GM19468 (cell line): Measurements from ENCODE around the gene CDH11.

Source experiments
- ATAC-seq: cut with Tn5 transposase; IDR thresholded peaks from one replicate; pipeline ENCODE4 v1.9.1; 2021; ENCODE audit warnings: mild to moderate bottlenecking, moderate library complexity, moderate number of reproducible peaks; ENCODE audit not compliant: unreplicated experiment; ENCODE audit errors: extremely low read depth

CDH11 gene

DNA sequence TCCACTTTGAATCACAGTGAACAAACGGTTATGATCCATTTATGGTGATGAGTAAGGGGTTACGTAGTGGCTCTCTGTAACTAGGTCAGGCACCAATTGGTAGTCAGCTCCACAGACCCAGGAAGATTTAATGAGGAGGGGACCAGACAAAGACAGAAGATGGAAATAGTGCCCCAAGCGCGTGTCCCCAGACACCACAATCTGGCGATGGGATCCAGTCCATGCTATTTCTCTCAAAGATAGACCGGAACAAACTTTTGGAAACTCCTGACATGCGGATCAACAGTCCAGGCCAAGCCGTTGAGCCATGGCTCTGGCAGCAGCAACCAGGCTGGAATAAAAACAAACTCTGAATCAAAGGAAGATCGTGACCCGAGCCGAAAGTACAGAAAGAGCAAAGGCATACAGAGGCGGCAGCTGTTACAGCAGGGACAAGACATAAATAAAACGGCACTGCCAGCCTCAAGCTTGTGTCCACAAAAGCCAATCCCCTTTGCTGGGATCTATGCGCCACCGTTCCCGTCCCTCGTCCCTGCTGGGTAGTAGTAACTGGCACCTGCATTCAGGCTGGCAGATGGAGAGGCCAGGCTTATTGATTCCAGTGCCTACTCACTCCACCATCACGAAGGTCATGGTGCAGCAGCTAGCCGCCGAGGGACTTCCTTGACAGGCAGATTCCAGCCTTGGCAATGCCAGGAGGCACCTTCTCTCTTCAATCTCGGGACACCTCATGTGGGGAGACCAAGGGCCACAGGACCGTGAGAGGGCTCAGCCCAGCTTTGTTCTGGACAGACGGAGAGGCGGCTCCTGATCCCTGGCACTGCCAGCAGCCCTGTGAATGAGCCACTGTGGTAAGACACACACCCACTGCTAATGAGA lies 50.2 kb downstream of the CDH11 start:
- ATAC-seq = no peak

DNA sequence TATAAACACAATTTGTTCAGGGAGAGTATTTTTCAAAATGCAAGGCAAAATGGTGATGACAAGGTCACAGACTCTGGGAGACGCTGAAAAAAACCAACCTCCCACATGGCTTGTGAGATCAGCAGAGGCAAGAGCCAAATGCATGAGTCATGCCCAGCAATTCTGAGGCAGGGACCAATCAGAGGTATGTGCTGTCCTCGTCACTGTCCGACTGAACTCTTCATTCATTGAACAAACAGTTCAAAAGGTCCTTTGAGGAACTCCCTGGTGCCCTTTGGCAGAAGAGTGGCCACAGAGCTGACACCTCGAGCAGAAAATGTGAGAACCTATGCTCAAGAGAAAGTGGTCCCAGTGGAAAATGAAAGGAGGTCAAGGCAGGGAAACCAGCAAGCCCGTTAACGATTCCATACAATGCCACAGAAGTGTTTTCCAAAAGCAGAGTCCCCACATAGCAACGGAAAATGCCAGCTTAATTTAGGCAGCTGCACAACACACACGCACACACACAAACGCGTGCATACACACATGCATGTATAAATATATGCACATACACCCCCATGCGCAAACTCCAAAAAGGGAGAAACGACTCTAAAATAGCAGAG lies 50.9 kb downstream of the CDH11 start:
- ATAC-seq = no peak

DNA sequence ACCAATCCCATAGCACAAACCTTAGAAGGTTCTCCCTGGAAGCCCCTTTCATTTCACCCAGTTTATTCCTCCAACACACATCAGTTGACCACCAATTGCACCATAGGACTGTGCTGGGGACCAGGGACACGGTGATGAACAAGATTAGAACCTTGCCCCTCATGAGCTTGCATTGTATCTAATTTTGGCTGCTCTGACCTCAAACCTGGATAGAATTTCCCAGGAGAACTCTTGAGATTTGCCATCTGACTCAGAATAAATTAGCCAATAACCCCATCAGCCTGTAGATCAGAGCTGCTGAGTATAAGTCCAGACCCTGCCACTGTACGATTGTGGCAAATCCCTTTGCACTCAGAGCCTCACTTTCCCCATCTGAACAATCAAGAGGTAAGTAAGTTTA lies 52.1 kb downstream of the CDH11 start:
- ATAC-seq = no peak

DNA sequence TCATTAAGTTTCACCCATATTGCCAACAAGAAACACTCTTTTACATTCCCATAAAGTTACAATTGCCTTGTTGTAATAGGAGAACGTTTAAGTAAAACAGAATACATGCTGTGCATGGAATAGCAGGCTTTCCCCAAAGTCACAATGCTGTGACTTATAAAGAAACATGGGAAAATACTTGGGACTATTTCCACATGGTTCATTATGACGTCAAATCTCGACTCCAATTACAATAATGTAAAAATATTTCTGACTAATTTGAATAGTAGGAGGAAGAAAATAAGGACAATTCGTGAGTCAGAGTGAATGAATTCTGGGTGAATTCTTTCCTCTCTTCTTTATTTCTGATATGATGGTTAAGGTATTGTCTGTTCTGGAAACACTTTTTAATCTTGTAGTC lies 52.8 kb downstream of the CDH11 start:
- ATAC-seq = no peak

DNA sequence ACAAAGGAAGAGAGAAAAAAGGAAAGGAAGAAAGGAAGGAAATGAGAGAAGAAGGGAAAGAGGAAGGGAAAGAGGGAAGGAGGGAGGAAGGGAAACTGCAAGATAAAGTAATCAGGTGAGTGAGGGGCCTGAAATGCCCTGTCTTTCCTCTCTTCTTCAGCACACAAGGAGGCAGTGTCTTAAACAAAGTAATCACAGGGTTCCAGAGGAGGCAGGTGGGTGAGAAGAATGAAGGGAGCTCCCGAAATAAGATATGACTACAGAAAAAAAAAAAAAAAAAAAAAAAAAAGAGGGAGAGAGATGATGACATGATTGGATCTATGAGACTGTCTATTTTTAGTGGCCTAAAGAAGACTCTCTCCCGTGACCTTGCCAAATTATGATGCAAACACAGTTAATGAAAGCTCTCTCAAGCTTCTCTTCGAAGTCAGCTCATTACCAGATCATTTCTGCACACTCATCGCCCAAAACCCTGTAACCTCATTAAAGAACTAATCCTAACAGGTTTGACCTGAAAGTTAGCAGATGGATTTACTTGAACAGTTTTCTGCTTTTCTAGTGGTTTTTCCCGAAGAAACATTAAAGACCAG lies 53.6 kb downstream of the CDH11 start:
- no peak for ATAC-seq

DNA sequence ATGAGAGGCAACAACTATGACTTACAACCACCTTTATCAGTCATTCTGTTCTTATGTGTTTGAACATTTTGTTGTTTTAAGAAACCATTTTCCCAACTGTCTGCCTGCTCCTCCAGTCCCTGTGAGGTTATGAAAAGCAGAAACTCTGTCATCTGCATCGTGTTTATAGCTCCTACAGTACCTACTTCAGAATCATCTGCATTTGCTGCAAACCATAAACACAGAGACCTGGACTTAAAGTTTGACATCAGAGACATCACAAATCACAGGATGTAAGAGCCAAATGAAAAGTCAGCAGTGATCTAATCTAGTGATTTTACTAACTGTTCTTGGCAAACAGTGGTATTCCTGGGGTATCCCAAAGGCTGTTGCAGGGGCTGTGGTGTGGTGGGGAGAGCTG lies 55.2 kb downstream of the CDH11 start:
- no peak for ATAC-seq

DNA sequence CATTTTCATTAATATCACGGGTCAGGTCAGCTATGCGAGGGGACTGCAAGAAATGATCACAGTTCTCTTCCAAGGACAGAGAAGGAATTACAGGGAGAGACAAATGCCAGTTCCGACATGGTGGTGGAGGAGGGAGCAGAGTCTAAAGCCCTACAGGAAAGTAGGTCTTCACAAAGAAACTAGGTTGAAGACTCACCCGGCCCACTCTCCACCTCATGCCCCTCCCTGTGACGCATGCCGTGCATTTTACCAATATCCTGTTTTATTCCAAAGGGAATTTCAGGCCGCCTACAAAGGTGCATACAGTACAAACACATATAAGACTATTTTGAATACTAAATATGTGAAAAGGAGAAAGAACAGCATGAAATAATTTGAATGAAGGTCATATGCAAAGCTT lies 56.8 kb downstream of the CDH11 start:
- ATAC-seq = no peak

DNA sequence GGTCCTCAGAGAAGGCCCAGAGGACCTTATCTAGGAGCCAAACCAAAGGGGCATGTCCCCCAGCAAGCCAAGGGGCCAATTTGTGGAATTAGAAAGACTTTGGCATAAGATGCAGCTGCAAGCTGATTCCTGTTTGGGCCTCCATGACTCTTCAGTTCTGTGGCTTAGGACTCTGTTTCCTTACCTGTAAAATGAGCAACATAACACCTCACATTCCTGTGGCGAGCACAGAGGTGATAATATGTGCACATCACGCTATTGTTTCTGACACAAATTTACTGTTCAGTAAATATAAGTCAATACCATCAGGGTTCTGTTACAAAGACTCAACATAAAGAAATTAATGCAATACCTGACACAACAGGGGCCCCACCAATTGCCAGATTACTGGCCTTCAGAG lies 57.7 kb downstream of the CDH11 start:
- ATAC-seq = no peak

DNA sequence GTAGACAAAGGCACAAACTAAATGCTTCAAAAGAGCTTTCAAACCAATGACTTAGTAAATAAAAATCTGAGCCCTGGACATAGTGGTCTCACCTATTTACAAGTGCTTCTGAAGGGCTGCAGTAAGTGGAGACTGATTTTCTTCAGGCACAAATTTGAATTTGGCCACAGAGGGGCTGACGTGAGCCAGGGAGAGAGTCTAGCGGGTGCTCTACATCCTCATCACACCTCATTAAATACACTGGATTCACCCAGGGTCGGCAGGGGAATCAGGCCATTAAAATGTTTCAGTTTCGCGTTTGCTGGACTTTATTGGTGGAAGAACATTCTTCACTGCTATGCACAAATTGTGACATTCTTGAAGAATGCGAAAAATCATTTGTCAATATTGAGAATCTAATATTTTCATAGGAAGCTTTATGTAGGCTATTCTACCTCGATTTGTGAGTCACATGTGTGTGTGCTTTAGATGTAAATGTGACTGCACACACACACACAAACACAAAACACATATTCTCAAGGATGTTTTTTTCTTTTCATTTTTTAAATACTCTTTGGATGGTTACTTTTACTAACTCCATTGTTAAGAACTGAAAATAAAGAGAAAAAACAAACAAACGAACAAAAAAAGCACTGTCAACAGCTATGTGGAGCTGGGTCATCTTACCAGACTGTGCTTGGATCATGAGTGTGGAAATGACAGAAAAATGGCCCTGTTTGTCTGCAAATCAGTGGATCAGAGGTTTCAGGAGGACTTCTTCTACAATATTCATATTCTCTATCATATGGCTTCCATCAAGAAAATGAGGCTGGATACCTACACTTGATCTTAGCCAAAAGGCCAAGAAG lies 58.9 kb downstream of the CDH11 start:
- ATAC-seq = no peak

DNA sequence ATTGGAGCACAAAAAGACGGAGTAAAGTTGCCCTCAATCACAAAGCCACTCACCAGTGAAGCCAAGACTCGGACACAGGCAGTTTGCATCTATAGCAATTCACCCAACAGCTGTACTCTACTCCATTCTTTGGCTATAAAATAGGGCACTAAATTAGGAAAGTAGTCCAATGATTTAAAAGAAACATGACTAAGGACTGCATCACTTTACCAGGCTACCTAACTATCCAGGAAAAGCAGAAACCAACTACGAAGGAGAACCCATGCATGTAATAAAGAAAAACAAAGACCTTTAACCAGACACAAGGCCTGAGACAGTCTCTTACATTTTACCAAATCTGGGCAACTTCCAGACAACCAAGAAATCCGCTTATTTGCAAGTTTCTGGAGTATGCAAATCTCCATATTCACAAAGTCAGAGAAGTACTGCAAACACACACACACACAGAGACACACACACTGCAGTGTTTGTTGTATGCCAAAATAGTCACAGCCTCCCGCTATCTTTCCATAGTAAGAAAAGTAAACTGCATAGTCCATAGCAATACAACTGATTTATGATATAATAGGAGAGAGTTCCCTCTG lies 59.8 kb downstream of the CDH11 start:
- no peak for ATAC-seq

DNA sequence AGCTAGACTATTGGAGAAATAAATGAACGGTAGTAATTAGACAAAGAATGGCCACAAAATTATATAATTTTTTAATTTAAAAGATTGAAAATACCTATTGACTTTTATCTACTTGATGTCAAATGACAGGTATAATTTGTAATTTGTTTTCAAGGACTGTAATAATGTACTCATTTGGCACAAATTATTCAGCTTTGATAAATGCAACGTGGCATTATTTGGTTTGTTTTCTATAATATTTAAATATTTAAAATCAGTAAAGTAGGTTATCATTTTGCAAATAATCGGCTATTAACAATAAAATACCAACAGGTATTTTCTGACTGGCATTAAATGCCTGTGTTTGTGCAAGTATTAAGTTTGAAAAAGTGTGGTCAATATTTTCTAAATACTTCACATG lies 60.6 kb downstream of the CDH11 start:
- ATAC-seq = no peak

DNA sequence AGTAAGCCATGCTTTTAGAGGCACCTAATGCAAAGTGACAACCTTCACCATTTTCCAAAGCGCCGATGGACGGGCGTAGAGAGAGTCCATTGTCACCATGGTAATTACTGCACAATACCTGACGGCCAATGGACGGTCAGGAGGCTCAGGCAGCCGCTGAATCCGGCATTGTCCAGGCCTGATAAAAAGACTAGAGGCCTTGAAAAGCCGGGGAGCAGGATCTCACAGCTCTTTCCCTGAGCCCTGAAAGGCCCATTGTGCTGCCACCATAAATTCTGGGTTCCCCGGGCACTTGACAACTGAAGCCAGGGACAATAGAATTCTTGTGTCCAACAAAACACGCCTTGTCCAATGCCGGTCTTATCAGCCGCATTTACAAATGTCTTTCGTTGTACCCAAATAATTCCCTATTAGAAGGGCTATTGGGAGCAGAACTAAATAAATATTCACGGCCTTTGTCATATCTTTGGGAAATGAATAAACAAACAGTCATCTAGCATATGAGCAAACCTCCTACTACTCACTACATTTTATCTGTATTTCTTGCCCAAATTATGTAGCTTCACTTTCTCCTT lies 62.4 kb downstream of the CDH11 start:
- no peak for ATAC-seq

DNA sequence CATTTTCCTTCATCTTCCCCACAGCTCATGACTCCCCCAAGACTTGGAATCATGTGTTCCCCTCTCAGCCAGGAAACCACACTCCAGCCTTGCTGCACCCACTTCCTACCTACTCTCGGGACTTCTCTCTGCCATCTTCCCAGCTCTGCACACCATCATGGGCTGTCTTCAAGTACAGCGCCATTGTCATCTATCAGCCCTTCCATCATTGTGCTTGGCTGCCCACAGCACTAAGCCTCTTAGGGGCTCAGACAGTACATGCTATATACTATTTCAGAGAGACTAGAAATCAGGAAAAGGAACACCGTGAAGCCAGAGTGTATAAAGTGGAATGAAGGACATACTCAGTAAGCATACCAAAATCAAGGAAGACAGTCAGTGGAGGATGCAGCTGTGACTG lies 64.7 kb downstream of the CDH11 start:
- no peak for ATAC-seq

DNA sequence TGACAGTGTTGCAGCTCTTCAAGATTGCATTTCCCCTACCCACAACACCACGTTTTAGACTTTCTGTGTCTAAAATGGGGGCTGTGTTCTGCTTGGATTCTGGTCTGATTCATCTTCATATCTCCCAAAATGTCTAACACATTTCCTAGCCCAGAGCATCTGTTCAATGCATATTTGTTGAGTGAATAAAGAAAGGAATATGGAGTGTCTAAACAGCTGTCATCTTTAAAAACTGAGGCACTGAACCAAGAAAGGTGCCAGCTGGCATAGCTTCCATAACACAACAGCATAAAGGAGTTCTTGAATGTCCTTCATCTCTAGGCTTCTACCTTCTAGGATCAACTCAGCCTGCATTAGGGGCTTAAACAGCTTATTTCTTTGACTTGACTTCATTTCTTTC lies 67.4 kb downstream of the CDH11 start:
- no peak for ATAC-seq

DNA sequence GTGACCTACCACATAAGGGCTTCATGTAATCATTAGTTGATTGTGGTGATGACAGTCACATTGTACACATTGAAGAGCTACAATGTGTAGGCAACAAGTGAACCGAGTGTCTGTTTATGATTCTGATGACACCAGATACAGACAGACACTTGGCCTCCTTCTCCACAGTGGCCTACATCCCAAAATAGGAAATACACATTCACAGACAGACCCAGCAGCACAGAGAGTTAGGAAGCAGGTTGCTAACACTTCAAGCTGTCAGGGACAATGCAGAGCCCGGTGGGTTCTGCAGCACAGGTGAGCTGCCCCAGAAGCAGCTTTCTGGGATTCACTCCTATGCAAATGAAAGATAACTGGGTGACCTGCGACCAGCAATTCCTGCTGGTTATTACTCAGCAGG lies 72.2 kb downstream of the CDH11 start:
- ATAC-seq = no peak

DNA sequence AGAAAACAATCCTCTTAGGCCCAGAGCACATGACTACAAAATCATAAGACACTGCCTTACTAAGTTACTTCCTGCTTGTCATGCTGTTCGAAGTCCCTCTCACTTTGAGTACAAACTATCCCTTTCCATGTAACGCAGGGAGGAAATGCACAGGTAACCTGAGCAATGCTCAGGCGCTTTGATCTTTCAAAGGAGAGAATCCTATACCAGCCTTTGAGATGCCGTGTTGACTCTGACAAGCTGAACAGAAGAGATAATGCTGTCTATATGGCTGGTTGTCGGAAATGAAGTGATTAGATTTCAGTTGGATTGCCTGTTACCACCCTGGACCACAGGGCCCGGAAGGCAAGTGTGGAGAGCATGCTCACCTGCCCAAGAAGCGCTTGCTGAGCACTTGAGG lies 75.9 kb downstream of the CDH11 start:
- ATAC-seq = no peak

DNA sequence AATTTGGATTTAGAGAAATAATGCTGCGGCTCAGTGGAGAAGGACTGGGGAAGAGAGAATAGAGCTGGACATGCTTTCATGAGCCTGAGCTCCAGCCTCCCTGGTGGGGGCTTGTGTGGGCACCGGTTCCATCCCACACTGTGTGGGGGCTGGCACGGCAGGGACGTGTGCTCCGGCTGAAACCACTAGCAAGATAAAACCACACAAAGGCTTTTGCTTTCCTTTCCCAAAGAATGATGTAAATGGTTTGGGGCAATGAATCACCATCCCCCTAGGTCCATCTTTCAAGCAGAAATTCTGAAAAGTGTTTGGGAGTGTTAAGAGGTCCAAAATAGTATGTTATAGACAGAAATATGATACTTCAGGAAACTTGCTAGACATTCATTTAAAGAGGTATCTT lies 77.0 kb downstream of the CDH11 start:
- ATAC-seq = no peak

DNA sequence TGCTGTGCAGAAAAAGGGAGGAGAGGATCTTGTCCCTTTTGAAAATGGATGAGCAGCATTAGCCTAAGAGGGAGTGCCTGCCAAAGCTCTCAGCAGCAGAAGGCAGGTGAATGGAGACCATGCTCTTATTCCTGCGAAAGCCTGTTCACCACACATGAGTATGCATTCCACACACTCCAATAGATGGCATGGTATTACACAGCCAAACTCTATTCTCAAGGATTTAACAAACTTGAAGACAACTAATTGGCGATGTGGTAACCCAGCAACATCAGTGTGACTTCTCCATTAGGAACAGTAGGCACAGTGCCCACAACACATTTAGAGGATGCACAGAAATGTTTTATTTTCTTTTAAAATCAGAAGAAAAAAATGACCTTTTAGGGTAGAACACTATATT lies 77.8 kb downstream of the CDH11 start:
- no peak for ATAC-seq

DNA sequence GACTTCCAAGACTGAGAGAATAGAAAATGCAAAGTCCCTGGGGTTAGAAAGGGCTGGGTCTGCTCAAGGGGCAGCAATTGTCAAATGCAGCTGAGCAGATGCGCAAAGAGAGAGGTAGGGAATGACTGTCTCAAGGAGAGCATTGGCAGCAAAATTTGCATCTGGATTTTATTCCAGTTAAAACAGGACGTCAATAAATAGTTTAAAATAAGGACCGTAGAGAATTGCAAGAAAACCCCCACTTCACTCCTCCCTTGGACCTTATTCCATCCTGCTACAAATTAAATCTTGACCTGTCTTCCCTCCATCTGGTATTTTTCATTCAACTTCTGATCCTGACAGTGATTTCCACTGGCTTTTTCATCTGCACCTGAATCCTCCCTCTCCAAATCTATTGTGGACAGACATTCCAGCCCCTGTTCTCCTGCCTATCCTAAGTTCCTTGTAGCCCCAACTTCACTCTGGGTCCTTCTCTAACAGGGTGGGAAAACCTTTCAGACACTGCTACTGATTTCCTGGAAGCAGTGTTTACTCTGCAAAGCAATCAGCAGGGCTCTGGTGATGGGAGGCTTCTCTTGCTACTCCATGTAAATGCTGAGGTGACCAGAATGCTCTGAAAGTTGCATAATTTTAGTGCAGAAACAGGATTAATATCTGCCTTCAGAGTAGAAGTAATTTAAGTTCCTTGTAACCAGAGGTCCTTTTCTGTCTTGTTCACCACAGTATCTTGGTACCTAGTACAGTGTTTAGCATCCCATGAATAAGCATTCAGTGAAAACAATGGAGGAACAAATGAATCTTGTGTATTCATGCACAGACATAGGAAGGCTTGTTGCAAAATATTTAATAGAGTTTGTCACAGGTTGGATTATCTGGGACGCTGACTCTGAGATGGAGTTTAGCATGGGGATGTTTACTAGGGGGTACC lies 79.2 kb downstream of the CDH11 start:
- ATAC-seq = no peak
